ES-I3 (cell line): ENCODE measurements around the gene GRK3.
"Not testable (repeated sequence)": the region's sequence is repeated elsewhere in the genome, so short reads cannot be mapped to it uniquely, and the experiment has no call there.

Experiments
- H3K36me3 ChIP-seq: 2 replicates; pipeline ENCODE4 v1.6.1; 2013; ENCODE audit warnings: mild to moderate bottlenecking, low read length, control low read depth, moderate library complexity; ENCODE audit not compliant: insufficient read depth
- H3K4me1 ChIP-seq: 2 replicates; pipeline ENCODE4 v1.6.1; 2013; ENCODE audit warnings: mild to moderate bottlenecking, control low read depth, low read length; ENCODE audit not compliant: insufficient read depth
- H3K9ac ChIP-seq: 2 replicates; pipeline ENCODE4 v1.6.1; 2013; ENCODE audit warnings: low read depth, mild to moderate bottlenecking, low read length, moderate library complexity
- H3K9me3 ChIP-seq: 2 replicates; pipeline ENCODE4 v1.6.1; 2013; ENCODE audit warnings: mild to moderate bottlenecking, low read length, moderate library complexity; ENCODE audit not compliant: control insufficient read depth, insufficient read depth

Gene GRK3

DNA sequence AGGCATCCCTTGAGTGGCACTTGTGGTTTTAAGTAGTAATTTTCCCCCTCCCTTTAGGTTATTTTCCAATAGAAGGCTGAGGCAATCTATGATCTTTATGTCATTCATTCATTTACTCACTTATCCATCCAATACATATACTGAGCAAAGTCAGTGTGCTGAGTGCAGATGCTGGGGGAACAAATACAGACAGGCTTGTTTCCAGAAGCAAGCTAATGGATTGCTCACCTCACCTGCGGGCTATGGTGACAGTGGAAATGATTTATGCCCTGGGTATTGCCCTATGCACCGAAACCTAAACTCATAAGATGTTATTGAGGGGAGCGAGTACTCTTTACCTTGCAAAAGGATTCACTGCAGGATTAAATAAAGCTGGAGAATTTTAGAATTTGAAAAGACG is 4.6 kb upstream of the GRK3 start:
- not testable (repeated sequence) for H3K36me3 ChIP-seq, H3K4me1 ChIP-seq, H3K9me3 ChIP-seq

DNA sequence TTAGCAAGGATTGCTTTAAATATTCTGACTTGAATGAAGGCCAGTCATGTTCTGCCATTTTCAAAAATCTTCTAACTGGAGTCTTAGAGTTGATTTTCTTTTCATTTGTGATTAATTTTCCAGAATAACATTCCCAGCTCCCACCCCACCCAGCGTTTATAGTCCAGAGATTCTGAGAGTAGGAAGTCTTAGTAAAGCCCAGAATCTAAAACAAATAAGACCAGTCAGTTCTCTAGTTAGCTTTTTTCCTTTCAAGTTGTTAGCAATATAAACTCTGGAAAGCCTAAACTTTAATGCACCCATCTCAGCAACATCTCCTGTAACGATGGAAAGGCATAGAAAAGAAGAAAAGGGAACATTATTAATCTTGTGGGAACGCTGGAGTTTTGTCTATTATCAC is 3.3 kb upstream of the GRK3 start:
- not testable (repeated sequence) for H3K9me3 ChIP-seq, H3K9ac ChIP-seq, H3K4me1 ChIP-seq, H3K36me3 ChIP-seq

More for the DNA sequence above, 4.6 kb upstream of the GRK3 start:
- not testable (repeated sequence) for H3K9ac ChIP-seq

DNA sequence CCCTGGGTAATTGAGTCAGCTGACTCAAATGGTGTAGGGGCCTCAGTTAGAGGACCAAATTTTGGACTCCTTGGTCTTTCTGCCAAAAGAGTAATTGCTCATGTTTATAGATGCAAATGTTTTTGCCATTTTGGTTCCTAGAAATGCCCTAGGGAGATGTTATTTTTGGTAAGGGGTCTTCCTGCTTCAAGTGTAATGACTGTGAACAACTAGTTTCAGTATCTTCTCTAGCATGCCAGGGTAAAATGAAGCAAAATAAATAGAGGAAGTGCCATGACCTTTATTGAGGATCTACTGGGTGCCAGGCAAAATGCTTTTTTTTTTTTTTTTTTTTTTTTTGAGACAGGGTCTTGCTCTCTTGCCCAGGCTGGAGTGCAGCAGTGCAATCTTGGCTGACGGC is 2.5 kb upstream of the GRK3 start:
- H3K36me3 ChIP-seq, H3K4me1 ChIP-seq, H3K9ac ChIP-seq, H3K9me3 ChIP-seq: not testable (repeated sequence)

DNA sequence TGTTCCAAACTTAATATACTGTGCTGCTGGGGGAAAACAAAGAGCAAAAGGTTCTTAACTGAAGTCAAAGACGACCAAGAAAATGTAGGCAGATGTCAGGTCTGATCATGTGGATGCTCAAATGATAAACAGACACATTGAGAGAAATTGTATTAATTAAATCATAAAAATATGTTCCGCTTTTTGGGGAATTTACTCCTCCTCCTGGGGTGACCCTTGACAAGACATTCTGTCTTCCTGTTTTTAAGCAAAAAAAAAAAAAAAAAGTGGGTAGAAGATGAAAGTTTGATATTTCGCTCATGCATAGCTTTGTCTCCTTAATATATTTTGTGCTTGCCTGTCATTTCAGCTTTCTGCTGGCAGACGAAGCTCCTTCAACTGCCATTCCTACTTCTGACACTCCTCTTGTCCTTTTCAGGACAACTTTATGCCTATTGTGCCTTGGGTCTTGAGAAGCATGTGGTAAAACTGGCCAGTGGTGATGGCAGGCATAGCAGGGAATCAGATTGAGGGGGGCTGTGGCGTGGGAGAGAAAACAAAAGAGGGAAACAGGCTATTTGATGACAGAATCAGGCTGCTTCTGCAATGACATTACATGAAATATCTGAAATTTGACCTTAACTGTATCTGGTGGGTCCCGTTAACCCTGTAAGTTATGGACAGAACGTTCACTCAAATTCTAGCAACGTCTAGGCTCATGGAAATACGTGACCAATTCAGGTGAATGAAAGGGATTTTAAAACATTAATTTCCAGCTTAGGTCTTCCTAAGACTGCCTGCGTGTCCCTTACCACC is 1.3 kb upstream of the GRK3 start:
- H3K36me3 ChIP-seq, H3K9me3 ChIP-seq: not testable (repeated sequence)
- Histone ChIP-seq H3K9ac (peak overlapping the region; percentile 46; the same call in 1 of the 2 replicates), H3K4me1 (peaks cover 17% of the 10 kb centered on the region)

DNA sequence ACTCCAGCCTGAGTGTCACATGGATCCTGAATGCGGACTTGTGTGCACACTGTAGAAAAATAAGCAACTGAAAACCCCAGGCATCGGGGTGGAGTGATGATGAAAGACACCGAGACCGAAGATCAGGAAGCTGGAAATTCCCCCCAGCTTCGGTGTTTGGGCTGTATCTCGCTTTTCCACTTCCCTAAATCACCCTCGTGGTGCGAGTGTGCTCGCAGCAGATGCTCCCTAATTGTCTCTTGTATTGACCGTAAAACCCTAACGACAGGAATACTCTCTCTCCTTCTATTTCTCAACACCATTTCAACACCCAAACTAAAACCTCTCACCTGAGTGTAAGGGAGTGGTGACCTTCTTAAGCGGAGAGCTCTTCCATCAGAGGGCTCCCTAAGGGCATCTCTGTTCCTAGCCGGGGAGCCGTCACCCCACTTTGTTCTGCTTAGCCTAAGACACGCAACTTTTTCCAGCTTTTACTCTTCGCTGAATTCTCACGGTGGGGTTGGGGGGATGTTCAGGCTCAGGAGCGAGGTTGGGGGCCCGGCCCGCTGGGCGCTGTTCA is 635 bp upstream of the GRK3 start:
- peaks cover 17% of the 10 kb centered on the region for H3K4me1 ChIP-seq
- no peaks in the 10 kb centered on the region for H3K36me3 ChIP-seq
- H3K9ac ChIP-seq: peak overlapping the region; percentile 46
- no peaks in the 10 kb centered on the region for H3K9me3 ChIP-seq

DNA sequence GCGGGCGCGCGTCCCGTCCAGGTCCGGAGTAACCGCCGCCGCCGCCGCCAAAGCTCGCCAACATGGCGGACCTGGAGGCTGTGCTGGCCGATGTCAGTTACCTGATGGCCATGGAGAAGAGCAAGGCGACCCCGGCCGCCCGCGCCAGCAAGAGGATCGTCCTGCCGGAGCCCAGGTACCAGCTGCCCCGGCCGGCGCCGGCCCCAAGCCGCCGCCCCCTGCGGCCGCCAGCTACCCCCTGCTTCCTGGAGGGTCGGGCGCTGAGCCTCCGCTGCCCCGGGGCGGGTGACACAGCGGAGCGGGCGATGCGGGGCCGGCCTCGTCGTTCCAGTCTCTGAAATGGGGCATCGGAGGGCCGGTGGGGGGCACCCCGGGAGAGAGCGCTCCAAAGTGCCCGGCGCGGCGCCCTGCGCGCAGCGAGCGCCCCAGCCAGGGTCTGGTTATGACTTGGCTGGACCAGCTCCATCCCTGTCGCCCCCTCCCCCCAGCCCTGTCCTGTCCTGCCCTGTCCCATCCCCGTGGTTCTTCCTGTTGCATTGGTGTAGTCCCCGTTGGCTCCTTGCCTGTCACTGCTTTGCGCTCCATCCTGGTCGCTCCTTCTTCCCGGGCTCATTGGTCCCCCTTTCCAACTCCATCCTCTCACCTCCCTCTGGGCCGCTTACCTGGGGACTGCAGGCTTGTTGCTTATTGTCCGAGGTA is 653 bp downstream of the GRK3 start:
- H3K9me3 ChIP-seq: no peaks in the 10 kb centered on the region
- no peaks in the 10 kb centered on the region for H3K36me3 ChIP-seq
- peaks cover 22% of the 10 kb centered on the region for H3K4me1 ChIP-seq
- peak overlapping the region; percentile 77 for H3K9ac ChIP-seq

DNA sequence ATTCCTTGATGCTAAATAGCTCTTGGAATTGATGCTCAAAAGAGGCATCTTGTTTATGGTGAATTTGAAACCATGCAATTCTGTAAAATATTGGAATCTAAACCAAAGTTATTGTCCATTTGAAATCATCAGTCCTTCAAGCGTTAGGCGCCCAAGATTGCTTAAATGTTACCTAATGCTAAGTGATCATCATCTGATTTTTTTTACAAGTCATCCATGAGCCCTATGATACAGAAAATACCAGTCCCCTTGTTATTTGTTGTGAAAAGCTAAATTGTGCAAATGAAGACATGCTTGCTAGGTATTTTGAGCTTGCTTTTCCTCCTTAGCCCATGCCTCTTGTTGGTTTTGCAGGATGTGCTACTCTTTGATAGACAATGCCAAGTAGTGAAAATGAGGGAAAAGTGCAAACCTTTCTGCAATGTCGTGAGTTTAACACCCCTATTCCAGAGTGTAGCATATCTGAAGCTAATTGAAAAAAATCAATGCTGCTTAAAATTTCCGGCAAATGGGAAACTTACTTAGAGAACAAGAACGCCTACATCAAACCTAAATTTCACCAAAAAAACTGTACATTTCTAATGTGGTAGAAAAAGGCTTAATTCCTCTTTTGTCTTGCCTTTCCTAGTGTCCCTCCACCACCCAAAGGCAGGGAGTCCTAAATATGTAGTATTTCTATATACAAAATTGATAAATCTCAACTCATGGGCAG is 1.9 kb downstream of the GRK3 start:
- Histone ChIP-seq H3K9ac (no peak overlapping the region), H3K9me3 (no peaks in the 10 kb centered on the region), H3K36me3 (no peaks in the 10 kb centered on the region), H3K4me1 (peaks cover 22% of the 10 kb centered on the region)

DNA sequence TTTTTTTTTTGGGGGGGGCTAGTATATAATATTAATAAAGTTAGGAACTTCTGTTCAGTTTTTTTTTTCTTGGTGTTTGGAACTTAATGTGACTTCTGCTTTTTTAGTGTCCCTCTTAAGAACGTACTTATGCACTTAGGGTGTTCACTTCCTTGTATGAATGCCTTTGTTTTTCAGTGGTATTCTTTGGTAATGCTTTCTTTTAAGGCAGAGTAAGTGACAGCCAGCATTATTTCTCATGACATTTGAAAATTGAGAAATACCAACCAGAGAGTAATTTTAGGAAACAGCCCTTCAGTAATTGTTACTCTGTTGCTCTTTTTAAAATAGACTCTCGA is 2.4 kb downstream of the GRK3 start:
- H3K9ac ChIP-seq: no peak overlapping the region
- H3K9me3 ChIP-seq: no peaks in the 10 kb centered on the region
- H3K36me3 ChIP-seq: no peaks in the 10 kb centered on the region
- H3K4me1 ChIP-seq: peaks cover 22% of the 10 kb centered on the region

DNA sequence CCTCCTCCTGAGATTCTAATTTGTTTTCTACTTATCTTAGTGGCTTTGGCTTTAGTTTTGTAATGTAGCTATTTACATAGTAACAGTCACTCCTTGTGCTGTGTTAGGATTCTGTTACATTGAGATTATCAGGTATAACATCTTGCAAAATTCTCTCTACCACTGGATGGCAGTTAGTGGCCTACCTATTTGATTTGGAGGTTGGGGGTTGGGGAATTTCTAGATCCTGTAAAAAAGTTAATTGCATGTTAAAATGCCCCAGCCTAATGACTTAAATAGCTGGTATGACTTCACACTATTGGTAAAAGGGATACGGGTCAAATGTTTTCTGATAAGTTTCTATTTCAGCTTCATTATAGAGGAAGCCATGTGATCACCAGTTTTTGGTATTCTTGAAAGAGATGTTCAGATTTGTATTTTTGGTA is 2.8 kb downstream of the GRK3 start:
- H3K36me3 ChIP-seq: no peaks in the 10 kb centered on the region
- H3K9ac ChIP-seq: no peak overlapping the region
- H3K9me3 ChIP-seq: no peaks in the 10 kb centered on the region
- peaks cover 22% of the 10 kb centered on the region for H3K4me1 ChIP-seq

DNA sequence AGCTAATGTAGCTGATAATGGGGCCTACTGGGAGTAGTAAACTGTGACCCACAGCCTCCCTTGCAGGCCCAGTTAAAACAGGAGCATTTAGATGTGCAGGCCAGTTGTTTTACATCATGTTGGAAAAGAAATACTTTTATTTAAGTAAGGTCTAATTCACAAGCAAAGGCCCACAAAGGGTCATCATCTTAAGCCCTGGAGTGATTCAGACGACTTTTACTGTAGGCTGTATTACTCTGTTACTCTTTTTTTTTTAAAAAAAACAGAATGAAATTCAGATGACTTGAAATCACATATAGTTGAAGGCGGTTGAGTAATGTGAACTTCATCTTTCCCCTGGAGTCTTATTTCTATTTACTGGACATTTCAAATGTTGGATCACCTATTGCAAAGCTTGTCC is 3.6 kb downstream of the GRK3 start:
- H3K9me3 ChIP-seq, H3K36me3 ChIP-seq, H3K9ac ChIP-seq: not testable (repeated sequence)
- peaks cover 22% of the 10 kb centered on the region for H3K4me1 ChIP-seq

DNA sequence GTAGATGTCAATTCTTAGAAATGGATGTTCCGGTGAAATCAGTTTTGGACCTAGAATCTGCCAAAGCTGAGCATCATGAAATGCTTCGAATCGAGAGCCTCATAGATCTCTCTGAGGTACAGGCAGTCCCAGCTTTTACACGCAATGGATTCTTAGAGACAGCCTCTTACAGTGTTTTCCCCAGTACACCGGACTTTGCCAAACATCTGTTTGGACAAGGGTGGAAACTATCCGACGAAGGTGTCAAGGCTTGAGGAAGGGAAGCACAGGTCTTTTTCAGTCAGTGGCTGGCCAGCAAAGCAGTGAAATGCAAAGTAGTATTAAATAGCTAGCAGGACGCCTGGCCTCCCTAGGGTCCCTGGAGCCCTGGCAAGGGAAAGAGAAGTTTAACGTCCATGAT is 4.9 kb downstream of the GRK3 start:
- no peaks in the 10 kb centered on the region for H3K9me3 ChIP-seq
- H3K36me3 ChIP-seq: no peaks in the 10 kb centered on the region
- H3K9ac ChIP-seq: no peak overlapping the region
- peaks cover 22% of the 10 kb centered on the region for H3K4me1 ChIP-seq

DNA sequence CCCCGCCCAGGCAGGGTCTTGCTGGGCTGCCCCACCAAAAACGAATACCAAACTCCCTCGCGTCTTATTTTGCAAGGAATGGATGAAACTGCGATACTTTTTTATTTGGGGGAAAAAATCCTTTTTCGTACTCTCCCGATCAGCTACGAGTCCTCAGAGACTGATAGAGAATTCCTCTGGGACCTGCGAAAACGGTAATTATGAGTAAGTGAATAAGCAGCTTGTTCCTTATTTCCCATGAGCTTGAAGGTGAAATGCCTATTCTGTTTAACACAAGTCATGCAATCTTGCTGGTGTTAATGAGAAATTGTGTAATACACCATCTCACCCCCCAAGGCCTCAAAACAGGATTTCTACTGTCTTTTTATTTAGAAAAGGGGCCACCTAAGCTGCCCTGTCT is 5.5 kb downstream of the GRK3 start:
- H3K9me3 ChIP-seq: no peaks in the 10 kb centered on the region
- H3K36me3 ChIP-seq: no peaks in the 10 kb centered on the region
- peaks cover 22% of the 10 kb centered on the region for H3K4me1 ChIP-seq
- no peak overlapping the region for H3K9ac ChIP-seq

DNA sequence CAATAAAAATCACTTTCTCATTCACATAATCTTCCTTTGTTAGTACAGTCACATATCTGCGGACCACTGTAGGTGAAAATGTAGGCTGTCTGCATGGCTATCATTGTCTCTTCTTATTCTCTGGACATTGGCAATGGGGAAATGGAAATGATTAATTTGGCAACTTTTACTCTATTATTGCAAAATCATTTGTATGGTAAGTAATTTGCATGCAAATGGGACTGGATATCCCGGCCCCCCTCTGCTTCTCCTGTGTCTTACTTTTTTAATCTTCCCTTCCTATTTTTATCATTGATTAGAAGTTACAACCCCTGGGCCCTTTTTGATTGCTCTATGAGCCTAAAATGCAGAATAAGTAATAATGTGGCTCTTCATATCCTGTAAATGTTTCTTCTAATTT is 6.0 kb downstream of the GRK3 start:
- Histone ChIP-seq H3K9me3 (no peaks in the 10 kb centered on the region), H3K9ac (no peak overlapping the region), H3K36me3 (no peaks in the 10 kb centered on the region), H3K4me1 (peaks cover 22% of the 10 kb centered on the region)

DNA sequence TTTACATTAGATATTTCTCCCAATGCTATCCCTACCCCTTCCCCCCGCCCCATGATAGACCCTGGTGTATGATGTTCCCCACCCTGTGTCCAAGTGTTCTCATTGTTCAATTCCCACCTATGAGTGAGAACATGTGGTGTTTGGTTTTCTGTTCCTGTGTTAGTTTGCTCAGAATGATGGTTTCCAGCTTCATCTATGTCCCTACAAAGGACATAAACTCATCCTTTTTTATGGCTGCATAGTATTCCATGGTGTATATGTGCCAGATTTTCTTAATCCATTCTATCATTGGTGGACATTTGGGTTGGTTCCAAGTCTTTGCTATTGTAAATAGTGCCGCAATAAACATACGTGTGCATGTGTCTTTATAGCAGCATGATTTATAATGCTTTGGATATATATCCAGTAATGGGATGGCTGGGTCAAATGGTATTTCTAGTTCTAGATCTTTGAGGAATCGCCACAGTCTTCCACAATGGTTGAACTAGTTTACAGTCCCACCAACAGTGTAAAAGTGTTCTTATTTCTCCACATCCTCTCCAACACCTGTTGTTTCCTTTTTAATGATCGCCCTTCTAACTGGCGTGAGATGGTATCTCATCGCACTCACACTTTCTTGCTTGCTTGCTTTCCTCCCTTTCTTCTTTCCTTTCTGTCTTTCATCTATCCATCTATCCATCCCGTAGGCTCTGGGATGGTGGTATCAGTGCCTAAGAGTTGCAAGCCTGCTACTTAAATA is 7.7 kb downstream of the GRK3 start:
- peaks cover 14% of the 10 kb centered on the region; the same call in 1 of the 2 replicates for H3K4me1 ChIP-seq
- not testable (repeated sequence) for H3K36me3 ChIP-seq, H3K9me3 ChIP-seq, H3K9ac ChIP-seq
